KMS-11 (cell line): ENCODE data around the gene RPS6KA5.
"Not testable (repeated sequence)": the region's sequence is repeated elsewhere in the genome, so short reads cannot be mapped to it uniquely, and the experiment has no call there.

Source experiments
- H2AFZ ChIP-seq: fragments of 200-600 bp; sonication (generic); 2 replicates; pipeline ENCODE4 v1.6.1; 2016; ENCODE audit warnings: antibody characterized with exemption, mixed run types, low read depth
- H3K27ac ChIP-seq: fragments of 200-600 bp; sonication (generic); 2 replicates; pipeline ENCODE4 v1.6.1; 2016; ENCODE audit warnings: mild to moderate bottlenecking, mixed run types
- H3K27me3 ChIP-seq: fragments of 200-600 bp; sonication (generic); 2 replicates; pipeline ENCODE4 v1.6.1; 2017; ENCODE audit warnings: mild to moderate bottlenecking, low read depth, mixed run types, moderate library complexity; ENCODE audit not compliant: insufficient read depth
- H3K36me3 ChIP-seq: fragments of 200-600 bp; sonication (generic); 2 replicates; pipeline ENCODE4 v1.6.1; 2017; ENCODE audit warnings: mild to moderate bottlenecking, mixed run types; ENCODE audit not compliant: insufficient read depth
- H3K4me1 ChIP-seq: fragments of 200-600 bp; sonication (generic); 2 replicates; pipeline ENCODE4 v1.6.1; 2016; ENCODE audit warnings: mild to moderate bottlenecking, low read depth, mixed run types; ENCODE audit not compliant: poor library complexity, severe bottlenecking
- H3K4me2 ChIP-seq: fragments of 200-600 bp; sonication (generic); 2 replicates; pipeline ENCODE4 v1.7.0; 2016; ENCODE audit warnings: mild to moderate bottlenecking, mixed run types
- H3K4me3 ChIP-seq: fragments of 200-600 bp; sonication (generic); IDR thresholded peaks from 2 replicates; pipeline ENCODE4 v1.6.1; 2017; ENCODE audit warnings: low read depth, low read length, mixed read lengths; ENCODE audit not compliant: insufficient read depth
- H3K79me2 ChIP-seq: fragments of 200-600 bp; sonication (generic); 2 replicates; pipeline ENCODE4 v1.6.1; 2016; ENCODE audit warnings: low read depth, mixed run types; ENCODE audit not compliant: insufficient read depth
- H3K9ac ChIP-seq: fragments of 200-600 bp; sonication (generic); 2 replicates; pipeline ENCODE4 v1.6.1; 2016; ENCODE audit warnings: mild to moderate bottlenecking, mixed run types
- H4K20me1 ChIP-seq: fragments of 200-600 bp; sonication (generic); 2 replicates; pipeline ENCODE4 v1.6.1; 2016; ENCODE audit warnings: mild to moderate bottlenecking, mixed run types; ENCODE audit not compliant: insufficient read depth
- TF ChIP-seq, protein P1 (sequence below): fragments of 200-600 bp; sonication (generic); conservative IDR thresholded peaks from 2 replicates; pipeline ENCODE4 v1.6.1; 2017; ENCODE audit warnings: low read depth, mild to moderate bottlenecking, antibody characterized with exemption, low read length, moderate library complexity, mixed read lengths

RPS6KA5 gene

DNA sequence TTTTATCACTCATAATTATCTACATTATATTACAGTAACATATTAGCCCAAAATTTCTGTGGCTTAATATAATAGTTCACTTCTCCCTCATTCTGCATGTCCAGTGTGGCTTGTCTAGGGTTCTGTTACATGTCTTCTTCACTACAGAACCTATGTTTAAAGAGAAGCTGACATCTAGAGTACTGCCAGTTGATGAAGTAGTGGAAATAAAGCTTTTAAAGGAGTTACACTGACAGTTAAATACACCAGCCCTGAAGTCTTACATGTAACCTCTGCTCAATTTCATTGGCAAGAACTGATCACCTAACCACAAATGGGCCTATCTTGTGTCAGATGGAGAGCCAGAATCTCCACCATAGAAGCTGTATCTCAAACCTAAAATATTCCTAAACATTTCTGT lies 32.9 kb downstream of the RPS6KA5 start:
- H3K27ac ChIP-seq = no peak overlapping the region
- no peaks in the 10 kb centered on the region for H4K20me1 ChIP-seq
- H3K9ac ChIP-seq = no peak overlapping the region
- no peaks in the 10 kb centered on the region for H3K79me2 ChIP-seq
- TF ChIP-seq, protein P1, sequence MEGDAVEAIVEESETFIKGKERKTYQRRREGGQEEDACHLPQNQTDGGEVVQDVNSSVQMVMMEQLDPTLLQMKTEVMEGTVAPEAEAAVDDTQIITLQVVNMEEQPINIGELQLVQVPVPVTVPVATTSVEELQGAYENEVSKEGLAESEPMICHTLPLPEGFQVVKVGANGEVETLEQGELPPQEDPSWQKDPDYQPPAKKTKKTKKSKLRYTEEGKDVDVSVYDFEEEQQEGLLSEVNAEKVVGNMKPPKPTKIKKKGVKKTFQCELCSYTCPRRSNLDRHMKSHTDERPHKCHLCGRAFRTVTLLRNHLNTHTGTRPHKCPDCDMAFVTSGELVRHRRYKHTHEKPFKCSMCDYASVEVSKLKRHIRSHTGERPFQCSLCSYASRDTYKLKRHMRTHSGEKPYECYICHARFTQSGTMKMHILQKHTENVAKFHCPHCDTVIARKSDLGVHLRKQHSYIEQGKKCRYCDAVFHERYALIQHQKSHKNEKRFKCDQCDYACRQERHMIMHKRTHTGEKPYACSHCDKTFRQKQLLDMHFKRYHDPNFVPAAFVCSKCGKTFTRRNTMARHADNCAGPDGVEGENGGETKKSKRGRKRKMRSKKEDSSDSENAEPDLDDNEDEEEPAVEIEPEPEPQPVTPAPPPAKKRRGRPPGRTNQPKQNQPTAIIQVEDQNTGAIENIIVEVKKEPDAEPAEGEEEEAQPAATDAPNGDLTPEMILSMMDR = no peak
- no peak overlapping the region for H2AFZ ChIP-seq
- no peaks in the 10 kb centered on the region for H3K27me3 ChIP-seq
- no peaks in the 10 kb centered on the region for H3K36me3 ChIP-seq
- H3K4me3 ChIP-seq = no peak overlapping the region
- H3K4me2 ChIP-seq = no peak overlapping the region
- peaks cover 16% of the 10 kb centered on the region for H3K4me1 ChIP-seq

DNA sequence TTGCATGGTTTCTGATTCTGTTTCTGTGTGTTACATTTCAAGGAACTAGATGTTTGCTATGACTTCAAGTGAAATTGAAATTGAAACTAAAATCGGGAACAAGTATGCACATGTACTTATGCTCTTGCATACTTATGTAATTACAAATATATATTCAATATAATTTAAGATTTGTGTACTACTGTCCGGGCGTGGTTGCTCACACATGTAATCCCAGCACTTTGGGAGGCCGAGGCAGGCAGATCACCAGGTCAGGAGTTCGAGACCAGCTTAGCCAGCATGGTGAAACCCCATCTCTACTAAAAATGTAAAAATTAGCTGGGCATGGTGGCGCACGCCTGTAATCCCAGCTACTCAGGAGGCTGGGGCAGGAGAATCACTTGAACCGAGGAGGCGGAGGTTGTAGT lies 37.8 kb downstream of the RPS6KA5 start:
- peak overlapping the region; percentile 52 for H3K4me2 ChIP-seq
- H3K27me3 ChIP-seq, H3K79me2 ChIP-seq, H3K4me1 ChIP-seq, H3K36me3 ChIP-seq, H4K20me1 ChIP-seq, H3K4me3 ChIP-seq: not testable (repeated sequence)
- H2AFZ ChIP-seq = peak overlapping the region; percentile 65
- peak overlapping the region; percentile 75 for H3K27ac ChIP-seq
- H3K9ac ChIP-seq = peak overlapping the region; percentile 73

DNA sequence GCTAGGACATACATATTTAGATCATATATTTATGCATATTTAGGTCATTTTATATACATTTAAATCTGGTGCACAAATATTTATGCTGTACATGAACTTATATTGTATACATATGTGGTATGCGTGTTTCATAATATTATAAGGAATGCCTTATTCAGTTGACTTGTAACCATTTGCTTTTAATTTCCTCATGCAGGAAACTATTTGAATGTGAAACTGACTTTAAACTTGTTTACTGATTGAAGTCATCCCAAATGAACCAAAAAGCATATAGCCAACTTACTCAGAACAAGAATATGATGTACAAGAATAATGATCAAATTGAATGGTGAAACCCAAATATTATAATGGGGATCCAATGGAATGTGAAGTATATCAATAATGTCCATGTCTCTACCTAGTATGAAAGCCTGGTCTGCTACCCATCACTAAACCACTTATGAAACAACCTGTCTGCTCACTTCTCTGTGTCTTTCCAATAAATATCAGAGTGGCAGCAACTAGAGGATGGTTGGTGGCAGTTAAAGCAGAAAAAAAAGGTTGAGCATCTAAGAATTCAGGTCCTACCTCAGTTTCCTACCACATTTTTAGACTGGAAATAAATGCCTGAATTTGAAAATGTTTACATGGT lies 38.3 kb downstream of the RPS6KA5 start:
- Histone ChIP-seq H3K27ac (peak overlapping the region; percentile 75), H3K4me2 (peak overlapping the region; percentile 52), H3K27me3 (no peaks in the 10 kb centered on the region), H3K9ac (peak overlapping the region; percentile 73), H2AFZ (peak overlapping the region; percentile 65), H3K36me3 (no peaks in the 10 kb centered on the region), H3K79me2 (no peaks in the 10 kb centered on the region), H4K20me1 (no peaks in the 10 kb centered on the region), H3K4me3 (no peak overlapping the region), H3K4me1 (peaks cover 8% of the 10 kb centered on the region)
- TF ChIP-seq, protein P1 = no peak

DNA sequence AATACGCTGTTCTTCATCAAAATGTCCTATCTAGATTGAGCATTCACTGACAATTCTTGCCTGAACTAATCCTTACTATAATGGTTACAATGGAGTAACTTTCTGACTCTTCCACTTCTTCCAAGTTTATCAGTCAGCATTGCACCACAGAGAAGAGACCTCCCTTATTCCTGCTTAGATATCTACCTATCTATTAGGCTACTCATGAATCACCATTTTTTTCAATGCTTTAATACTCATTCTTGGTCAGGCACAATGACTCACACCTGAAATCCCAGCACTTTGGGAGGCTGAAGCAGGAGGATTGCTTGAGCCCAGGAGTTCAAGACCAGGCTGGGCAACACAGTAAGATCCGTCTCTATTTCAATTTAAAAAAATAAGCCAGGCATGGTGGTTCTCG lies 39.3 kb downstream of the RPS6KA5 start:
- Histone ChIP-seq H3K27ac (no peak overlapping the region), H3K9ac (no peak overlapping the region), H2AFZ (no peak overlapping the region), H4K20me1 (no peaks in the 10 kb centered on the region), H3K27me3 (no peaks in the 10 kb centered on the region), H3K4me2 (no peak overlapping the region), H3K36me3 (no peaks in the 10 kb centered on the region), H3K4me1 (peaks cover 8% of the 10 kb centered on the region), H3K4me3 (no peak overlapping the region), H3K79me2 (no peaks in the 10 kb centered on the region)
- TF ChIP-seq, protein P1 = no peak

DNA sequence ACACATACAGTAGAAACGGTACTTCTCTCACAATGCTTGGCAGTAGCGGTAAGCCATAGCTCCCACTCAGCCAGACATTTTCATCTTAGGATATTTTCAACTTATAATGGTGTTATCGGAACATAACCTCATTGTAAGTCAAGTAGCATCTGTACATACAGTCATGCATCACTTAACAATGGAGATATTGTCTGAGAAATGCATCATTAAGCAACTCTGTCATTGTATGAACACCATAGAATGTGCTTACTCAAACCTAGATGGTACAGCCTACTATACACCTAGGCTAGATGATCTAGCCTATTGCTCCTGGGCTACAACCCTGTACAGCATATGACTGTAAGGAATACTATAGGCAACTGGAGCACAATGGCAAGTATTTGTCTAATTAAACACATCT lies 40.8 kb downstream of the RPS6KA5 start:
- Histone ChIP-seq H3K27ac (no peak overlapping the region), H4K20me1 (no peaks in the 10 kb centered on the region), H3K27me3 (no peaks in the 10 kb centered on the region), H2AFZ (no peak overlapping the region), H3K4me3 (no peak overlapping the region), H3K36me3 (no peaks in the 10 kb centered on the region), H3K4me2 (no peak overlapping the region), H3K4me1 (peaks cover 8% of the 10 kb centered on the region), H3K9ac (no peak overlapping the region), H3K79me2 (no peaks in the 10 kb centered on the region)
- TF ChIP-seq, protein P1 = no peak
